BJ (cell line): Measurements from ENCODE around the gene OIP5. TPM values are rescaled to one million over a fixed set of nuclear protein-coding genes. Genes with fewer than 3 reads are reported as not detected.
"Not testable (repeated sequence)": the region's sequence is repeated elsewhere in the genome, so short reads cannot be mapped to it uniquely, and the experiment has no call there.

Experiments used
- CTCF ChIA-PET: fragments of 350-600 bp; formaldehyde crosslinking; extraction: SDS; loops from one replicate; lab custom pipeline; 2021; ENCODE audit warnings: antibody characterized with exemption, inconsistent platforms; lab: Yijun Ruan, JAX
- POLR2A ChIA-PET: fragments of 300-600 bp; sonication (Branson Sonifier 250); formaldehyde crosslinking; extraction: SDS; loops from one replicate; lab custom pipeline; 2021; ENCODE audit warnings: antibody characterized with exemption; lab: Charles Lee
- DNase-seq: peaks from one replicate; pipeline ENCODE4 v3.0.0-alpha.2; 2011; ENCODE audit warnings: low read depth
- H3K27me3 ChIP-seq: 2 replicates; pipeline ENCODE4 v1.6.0; 2011; ENCODE audit warnings: low read length; ENCODE audit not compliant: control insufficient read depth, insufficient read depth
- H3K36me3 ChIP-seq: 2 replicates; pipeline ENCODE4 v1.5.1; 2011; ENCODE audit warnings: low read length; ENCODE audit not compliant: control insufficient read depth, insufficient read depth
- H3K4me3 ChIP-seq: 2 replicates; pipeline ENCODE4 v1.5.1; 2011; ENCODE audit warnings: low read depth, mild to moderate bottlenecking, control low read depth, low read length
- CTCF ChIP-seq: IDR thresholded peaks from 2 replicates; pipeline ENCODE4 v1.5.1; 2011; ENCODE audit warnings: low read depth, mild to moderate bottlenecking, control low read depth, inconsistent platforms, low read length, moderate library complexity; ENCODE audit not compliant: insufficient read depth
- polyA plus RNA-seq: library from polyadenylated mRNA; depleted of rRNA; stranded (reverse); fragments of >200 nt; gene quantifications from 2 replicates; pipeline ENCODE4 v1.2.3, GENCODE V29; 2011

Gene OIP5
- polyA plus RNA-seq, 1 experiment: 4.0 TPM

GRCh38 chr15:41304149-41304770 is 28.1 kb downstream of the OIP5 start:
- ChIA-PET CTCF (interaction anchor here (0.6 to 1.9 kb wide), 3 partner anchors 13 to 118 kb away, joined by 3 to 4 read pairs (median 3); no protein-coding TSS in a partner anchor), POLR2A (no interaction called here)
- Histone ChIP-seq H3K27me3 (no peaks in the 10 kb centered on the region), H3K4me3 (no peak overlapping the region), H3K36me3 (no peaks in the 10 kb centered on the region; the same call in 1 of the 2 replicates)
- DNase-seq: no peak
- no peak for TF ChIP-seq CTCF

- POLR2A ChIA-PET: no interaction called here
- no peak for TF ChIP-seq CTCF
- Histone ChIP-seq H3K4me3 (no peak overlapping the region), H3K36me3 (peaks cover 2% of the 10 kb centered on the region), H3K27me3 (no peaks in the 10 kb centered on the region)
- DNase-seq: no peak
- CTCF ChIA-PET: interaction anchor here (1.9 kb wide), 1 partner anchor 10 kb away, joined by 4 read pairs; no protein-coding TSS in a partner anchor
These were observed 30.8 kb downstream of the OIP5 start for GRCh38 chr15:41301587-41301986.

- CTCF ChIA-PET: interaction anchor here (1.9 kb wide), 1 partner anchor 9 kb away, joined by 4 read pairs; no protein-coding TSS in a partner anchor
- POLR2A ChIA-PET, H3K4me3 ChIP-seq, H3K27me3 ChIP-seq, H3K36me3 ChIP-seq, DNase-seq: not testable (repeated sequence)
These were observed 31.3 kb downstream of the OIP5 start for GRCh38 chr15:41301139-41301538.

- no peak for TF ChIP-seq CTCF
- H3K4me3 ChIP-seq: no peak overlapping the region
- peaks cover 9% of the 10 kb centered on the region for H3K36me3 ChIP-seq
- ChIA-PET CTCF (interaction anchor here (0.6 kb wide), 1 partner anchor 105 kb away, joined by 3 read pairs; no protein-coding TSS in a partner anchor), POLR2A (no interaction called here)
- H3K27me3 ChIP-seq: no peaks in the 10 kb centered on the region
- no peak for DNase-seq
These were observed 39.9 kb downstream of the OIP5 start for GRCh38 chr15:41292521-41292920.

- POLR2A ChIA-PET: no interaction called here
- no peak for TF ChIP-seq CTCF
- H3K36me3 ChIP-seq: peaks cover 11% of the 10 kb centered on the region
- no peak overlapping the region for H3K4me3 ChIP-seq
- no peak for DNase-seq
- CTCF ChIA-PET: interaction anchor here (1.0 to 1.5 kb wide), 3 partner anchors 9 to 13 kb away, joined by 3 to 4 read pairs (median 4); no protein-coding TSS in a partner anchor
- H3K27me3 ChIP-seq: no peaks in the 10 kb centered on the region
These were observed 41.2 kb downstream of the OIP5 start for GRCh38 chr15:41291065-41291631.
